ENCODE data around the gene NNT. TPM values are rescaled to one million over a fixed set of nuclear protein-coding genes. Genes with fewer than 3 reads are reported as not detected.
"Not testable (repeated sequence)": the region's sequence is repeated elsewhere in the genome, so short reads cannot be mapped to it uniquely, and the experiment has no call there.

The NNT gene
- total RNA-seq, 1 experiment from 2014 or later = 39.0 TPM

- no peaks in the 10 kb centered on the region for H3K27me3 ChIP-seq
- peaks cover 26% of the 10 kb centered on the region for H3K36me3 ChIP-seq
- H3K9me3 ChIP-seq = no peaks in the 10 kb centered on the region
- no peak overlapping the region for H3K4me3 ChIP-seq
- DNase-seq = no peak
Measured at GRCh38 chr5:43639566-43639965, 36.6 kb downstream of the NNT start.

GRCh38 chr5:43642428-43642827, 39.4 kb downstream of the NNT start:
- Histone ChIP-seq H3K36me3 (peaks cover 30% of the 10 kb centered on the region), H3K27me3 (no peaks in the 10 kb centered on the region), H3K9me3 (no peaks in the 10 kb centered on the region), H3K4me3 (no peak overlapping the region)
- DNase-seq = no peak

GRCh38 chr5:43643327-43643726, 40.3 kb downstream of the NNT start:
- Histone ChIP-seq H3K4me3 (no peak overlapping the region), H3K36me3 (peaks cover 39% of the 10 kb centered on the region), H3K9me3 (no peaks in the 10 kb centered on the region), H3K27me3 (no peaks in the 10 kb centered on the region)
- DNase-seq = no peak

- no peaks in the 10 kb centered on the region for H3K9me3 ChIP-seq
- H3K27me3 ChIP-seq = no peaks in the 10 kb centered on the region
- peaks cover 42% of the 10 kb centered on the region for H3K36me3 ChIP-seq
- no peak for DNase-seq
- H3K4me3 ChIP-seq = no peak overlapping the region
Measured at GRCh38 chr5:43643750-43644149, 40.8 kb downstream of the NNT start.

- Histone ChIP-seq H3K4me3 (no peak overlapping the region), H3K27me3 (no peaks in the 10 kb centered on the region), H3K36me3 (peaks cover 66% of the 10 kb centered on the region), H3K9me3 (no peaks in the 10 kb centered on the region)
- no peak for DNase-seq
Measured at GRCh38 chr5:43646992-43647391, 44.0 kb downstream of the NNT start.

GRCh38 chr5:43647789-43648188, 44.8 kb downstream of the NNT start:
- H3K4me3 ChIP-seq = no peak overlapping the region
- H3K9me3 ChIP-seq = no peaks in the 10 kb centered on the region
- no peak for DNase-seq
- peaks cover 74% of the 10 kb centered on the region for H3K36me3 ChIP-seq
- no peaks in the 10 kb centered on the region for H3K27me3 ChIP-seq

- H3K4me3 ChIP-seq = no peak overlapping the region
- no peak for DNase-seq
- H3K36me3 ChIP-seq = peaks cover 77% of the 10 kb centered on the region
- no peaks in the 10 kb centered on the region for H3K27me3 ChIP-seq
- H3K9me3 ChIP-seq = no peaks in the 10 kb centered on the region
Measured at GRCh38 chr5:43648499-43649124, 45.6 kb downstream of the NNT start.

GRCh38 chr5:43649256-43649655, 46.3 kb downstream of the NNT start:
- no peak overlapping the region for H3K4me3 ChIP-seq
- no peaks in the 10 kb centered on the region for H3K9me3 ChIP-seq
- DNase-seq = peak; percentile 66
- peaks cover 79% of the 10 kb centered on the region for H3K36me3 ChIP-seq
- H3K27me3 ChIP-seq = no peaks in the 10 kb centered on the region

GRCh38 chr5:43652537-43653302, 49.7 kb downstream of the NNT start:
- Histone ChIP-seq H3K9me3 (no peaks in the 10 kb centered on the region), H3K27me3 (no peaks in the 10 kb centered on the region), H3K4me3 (no peak overlapping the region), H3K36me3 (peaks cover 86% of the 10 kb centered on the region)
- no peak for DNase-seq

GRCh38 chr5:43658509-43658908, 55.5 kb downstream of the NNT start:
- H3K4me3 ChIP-seq = no peak overlapping the region
- H3K27me3 ChIP-seq = no peaks in the 10 kb centered on the region
- peak; percentile 38 for DNase-seq
- peaks cover 62% of the 10 kb centered on the region for H3K36me3 ChIP-seq
- no peaks in the 10 kb centered on the region for H3K9me3 ChIP-seq

GRCh38 chr5:43659075-43659474, 56.1 kb downstream of the NNT start:
- Histone ChIP-seq H3K4me3 (no peak overlapping the region), H3K9me3 (no peaks in the 10 kb centered on the region), H3K36me3 (peaks cover 64% of the 10 kb centered on the region), H3K27me3 (no peaks in the 10 kb centered on the region)
- DNase-seq = no peak

GRCh38 chr5:43661102-43661501, 58.1 kb downstream of the NNT start:
- no peak overlapping the region for H3K4me3 ChIP-seq
- H3K36me3 ChIP-seq = peaks cover 50% of the 10 kb centered on the region
- H3K9me3 ChIP-seq = no peaks in the 10 kb centered on the region
- DNase-seq = no peak
- H3K27me3 ChIP-seq = no peaks in the 10 kb centered on the region

- Histone ChIP-seq H3K9me3 (peaks cover 6% of the 10 kb centered on the region; the same call in 1 of the 2 replicates), H3K36me3 (peaks cover 37% of the 10 kb centered on the region), H3K4me3 (no peak overlapping the region), H3K27me3 (no peaks in the 10 kb centered on the region)
- DNase-seq = no peak
Measured at GRCh38 chr5:43663916-43664315, 60.9 kb downstream of the NNT start.

- no peak for DNase-seq
- Histone ChIP-seq H3K9me3 (peaks cover 6% of the 10 kb centered on the region; the same call in 1 of the 2 replicates), H3K27me3 (no peaks in the 10 kb centered on the region), H3K36me3 (peaks cover 30% of the 10 kb centered on the region), H3K4me3 (no peak overlapping the region)
Measured at GRCh38 chr5:43664501-43665040, 61.6 kb downstream of the NNT start.

- not testable (repeated sequence) for H3K27me3 ChIP-seq, DNase-seq, H3K9me3 ChIP-seq, H3K4me3 ChIP-seq
- H3K36me3 ChIP-seq = peaks cover 22% of the 10 kb centered on the region
Measured at GRCh38 chr5:43665749-43666148, 62.8 kb downstream of the NNT start.

GRCh38 chr5:43666728-43667127, 63.7 kb downstream of the NNT start:
- not testable (repeated sequence) for H3K27me3 ChIP-seq, H3K4me3 ChIP-seq, DNase-seq
- H3K36me3 ChIP-seq = peaks cover 27% of the 10 kb centered on the region
- H3K9me3 ChIP-seq = peaks cover 18% of the 10 kb centered on the region

GRCh38 chr5:43667379-43667778, 64.4 kb downstream of the NNT start:
- not testable (repeated sequence) for H3K27me3 ChIP-seq, DNase-seq, H3K4me3 ChIP-seq
- Histone ChIP-seq H3K36me3 (peaks cover 34% of the 10 kb centered on the region), H3K9me3 (peaks cover 21% of the 10 kb centered on the region)

- Histone ChIP-seq H3K36me3 (peaks cover 41% of the 10 kb centered on the region), H3K9me3 (peaks cover 15% of the 10 kb centered on the region), H3K27me3 (no peaks in the 10 kb centered on the region), H3K4me3 (no peak overlapping the region)
- no peak for DNase-seq
Measured at GRCh38 chr5:43674536-43674935, 71.6 kb downstream of the NNT start.

Data from MG63 (cell line).